B cell (primary cell): Measurements from ENCODE around the gene MED12L. TPM values are rescaled to one million over a fixed set of nuclear protein-coding genes. Genes with fewer than 3 reads are reported as not detected.

Source experiments
- ATAC-seq: fragments of 200-7000 bp; cut with Tn5 transposase; one replicate; pipeline ENCODE4 v1.10.0; 2021; ENCODE audit warnings: low read depth, mild to moderate bottlenecking, moderate number of reproducible peaks, moderate library complexity
- CTCF ChIA-PET: fragments of 350-600 bp; sonication (Branson Sonifier 250); formaldehyde crosslinking; loops from one replicate; lab custom pipeline; 2021; ENCODE audit warnings: antibody characterized with exemption, inconsistent platforms; lab: Charles Lee
- POLR2A ChIA-PET: fragments of 350-600 bp; sonication (Branson Sonifier 250); formaldehyde crosslinking; loops from one replicate; lab custom pipeline; 2021; ENCODE audit warnings: antibody characterized with exemption; lab: Charles Lee
- DNase-seq: peaks from one replicate; pipeline ENCODE4 v3.0.0; 2013
- H2AFZ ChIP-seq: 2 replicates; pipeline ENCODE4 v1.6.1; 2012; ENCODE audit warnings: mild to moderate bottlenecking, low read depth, low read length; ENCODE audit not compliant: insufficient read depth, poor library complexity, severe bottlenecking
- H3K27ac ChIP-seq, 2 donors: 1 replicate in 1 of 2; 2 replicates in 1 of 2; pipeline ENCODE4 v1.5.1; 2012 to 2013; ENCODE audit warnings: low read length in 2 of 2, mild to moderate bottlenecking in 2 of 2, moderate library complexity in 1 of 2
- H3K27me3 ChIP-seq, 4 experiments: fragments of 200-600 bp in 1 of 4; sonication (generic) in 1 of 4; replicated peaks in 1 of 4; 1 replicate in 2 of 4; 2 replicates in 2 of 4; pipeline versions ENCODE4 v1.6.1 to v1.7.0; 2013 to 2016; ENCODE audit warnings: low read length in 3 of 4, mild to moderate bottlenecking in 2 of 4, mixed read lengths in 1 of 4, moderate library complexity in 1 of 4; ENCODE audit not compliant: insufficient read depth in 4 of 4, control insufficient read depth in 3 of 4; ENCODE audit errors: control extremely low read depth in 1 of 4
- H3K36me3 ChIP-seq, 2 experiments: replicated peaks in 1 of 2; 1 replicate in 1 of 2; 2 replicates in 1 of 2; pipeline versions ENCODE4 v1.6.1 to v1.7.1; 2013; ENCODE audit warnings: low read length in 1 of 2; ENCODE audit not compliant: insufficient read depth in 2 of 2, control insufficient read depth in 1 of 2; ENCODE audit errors: control extremely low read depth in 1 of 2, extremely low read depth in 1 of 2
- H3K4me1 ChIP-seq, 2 donors: fragments of 200-600 bp in 1 of 2; sonication (generic) in 1 of 2; 1 replicate in 1 of 2; 2 replicates in 1 of 2; pipeline versions ENCODE4 v1.5.1 to v1.6.1; 2013 to 2017; ENCODE audit warnings: low read length in 2 of 2; ENCODE audit not compliant: control insufficient read depth in 2 of 2, insufficient read depth in 2 of 2
- H3K4me2 ChIP-seq: replicated peaks from 2 replicates; pipeline ENCODE3; 2012; ENCODE audit warnings: mild to moderate bottlenecking, low read depth, low read length; ENCODE audit not compliant: poor library complexity, severe bottlenecking
- H3K4me3 ChIP-seq, 5 experiments: fragments of 200-600 bp in 1 of 5; sonication (generic) in 1 of 5; 1 replicate in 3 of 5; 2 replicates in 2 of 5; pipeline versions ENCODE4 v1.5.1 to v1.7.0; 2011 to 2016; ENCODE audit warnings: low read length in 4 of 5, mild to moderate bottlenecking in 4 of 5, low read depth in 2 of 5, control low read depth in 1 of 5, moderate library complexity in 1 of 5; ENCODE audit not compliant: insufficient read depth in 1 of 5; ENCODE audit errors: control extremely low read depth in 1 of 5, extremely low read depth in 1 of 5
- H3K79me2 ChIP-seq: fragments of 200-600 bp; sonication (generic); one replicate; pipeline ENCODE4 v1.6.0; 2016; ENCODE audit warnings: low read length; ENCODE audit not compliant: control insufficient read depth, insufficient read depth
- H3K9ac ChIP-seq: fragments of 200-600 bp; sonication (generic); 2 replicates; pipeline ENCODE4 v1.6.1; 2017; ENCODE audit warnings: mild to moderate bottlenecking, low read length, moderate library complexity
- H3K9me3 ChIP-seq, 3 donors: one replicate each; pipeline versions ENCODE4 v1.6.1 to v1.7.1; 2013; ENCODE audit warnings: low read length in 2 of 3; ENCODE audit not compliant: control insufficient read depth in 2 of 3, insufficient read depth in 1 of 3; ENCODE audit errors: control extremely low read depth in 1 of 3
- H4K20me1 ChIP-seq: 2 replicates; pipeline ENCODE4 v1.6.0; 2012; ENCODE audit warnings: mild to moderate bottlenecking, low read length; ENCODE audit not compliant: insufficient read depth, control insufficient read depth, poor library complexity, severe bottlenecking
- H3K27ac Mint-ChIP-seq: one replicate; pipeline ENCODE4 v1.8.0; 2021; ENCODE audit warnings: mixed read lengths
- H3K27me3 Mint-ChIP-seq: one replicate; pipeline ENCODE4 v1.8.0; 2021; ENCODE audit warnings: mixed read lengths
- H3K4me1 Mint-ChIP-seq: one replicate; pipeline ENCODE4 v1.8.0; 2021; ENCODE audit warnings: mixed read lengths
- H3K4me3 Mint-ChIP-seq: one replicate; pipeline ENCODE4 v1.8.0; 2021; ENCODE audit warnings: mixed read lengths
- H3K9me3 Mint-ChIP-seq: one replicate; pipeline ENCODE4 v1.8.0; 2022; ENCODE audit warnings: mixed read lengths; ENCODE audit not compliant: insufficient read depth
- EZH2 ChIP-seq: IDR thresholded peaks from 2 replicates; pipeline ENCODE4 v1.6.1; 2012; ENCODE audit warnings: borderline replicate concordance, low read depth, mild to moderate bottlenecking, moderate library complexity, low read length; ENCODE audit not compliant: insufficient read depth, poor library complexity, severe bottlenecking
- WGBS: methylation state at CpG from one replicate; pipeline ENCODE4 v1.1.5; 2013; ENCODE audit warnings: missing lambda C conversion rate; ENCODE audit not compliant: insufficient coverage; 5-methylcytosine and 5-hydroxymethylcytosine counted together
- intact Hi-C: fragments of 100-400 bp; cut with micrococcal nuclease; formaldehyde crosslinking; loops from one replicate; pipeline ENCODE4 v1.10.0; 2022
- polyA plus RNA-seq: library from polyadenylated mRNA; depleted of rRNA; stranded (reverse); fragments of >200 nt; gene quantifications from 2 replicates; pipeline ENCODE4 v1.2.3, GENCODE V29; 2012
- total RNA-seq, 2 donors: library from RNA; stranded (reverse); fragments of 120-200 nt in 1 of 2; gene quantifications; 1 replicate in 1 of 2; 2 replicates in 1 of 2; pipeline versions ENCODE4 v1.2.3 to v1.2.4, GENCODE V29; 2013 to 2022
- TF ChIP-seq, protein P1 (sequence below): fragments of 200-600 bp; IDR thresholded peaks from one replicate; pipeline ENCODE4 v1.8.0; 2022; ENCODE audit warnings: antibody characterized with exemption, mild to moderate bottlenecking

Gene MED12L
- total and polyA plus RNA-seq, 2 donors (not counting 1 experiment from before 2014, with no cell fraction given), result 0.07 to 0.30 TPM

DNA sequence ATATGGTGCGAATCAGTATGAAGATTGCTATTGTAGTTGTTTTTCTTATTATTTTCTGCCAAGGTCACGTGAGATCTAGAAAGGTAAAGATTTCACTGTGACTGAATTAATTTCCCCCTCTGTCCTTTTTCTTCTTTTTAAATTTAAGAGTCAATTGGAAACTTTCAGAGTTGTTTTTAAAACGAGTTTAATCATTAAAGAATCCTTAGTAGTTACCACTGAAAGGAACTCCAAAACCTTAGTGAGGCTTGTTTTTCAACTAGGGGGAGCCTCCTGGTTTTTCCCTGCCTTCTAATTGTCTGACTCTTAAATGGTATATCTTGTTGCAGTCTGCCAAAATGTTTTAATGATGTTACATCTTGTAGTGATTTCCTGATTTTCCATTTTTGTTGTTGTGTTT, 281.5 kb downstream of the MED12L start:
- POLR2A ChIA-PET, result no interaction called here
- ATAC-seq (no peak), DNase-seq (no peak)
- WGBS, result no CpG with 5 or more reads among the region's 3 CpGs
- intact Hi-C loops, result no loop called here
- H3K9me3 ChIP-seq, result no peaks in the 10 kb centered on the region
- Mint-ChIP-seq H3K27me3 (no peaks in the 10 kb centered on the region), H3K27ac (no peak overlapping the region), H3K4me1 (no peaks in the 10 kb centered on the region), H3K4me3 (no peak overlapping the region), H3K9me3 (no peaks in the 10 kb centered on the region)
- TF ChIP-seq EZH2, result no peak
- TF ChIP-seq, protein P1, sequence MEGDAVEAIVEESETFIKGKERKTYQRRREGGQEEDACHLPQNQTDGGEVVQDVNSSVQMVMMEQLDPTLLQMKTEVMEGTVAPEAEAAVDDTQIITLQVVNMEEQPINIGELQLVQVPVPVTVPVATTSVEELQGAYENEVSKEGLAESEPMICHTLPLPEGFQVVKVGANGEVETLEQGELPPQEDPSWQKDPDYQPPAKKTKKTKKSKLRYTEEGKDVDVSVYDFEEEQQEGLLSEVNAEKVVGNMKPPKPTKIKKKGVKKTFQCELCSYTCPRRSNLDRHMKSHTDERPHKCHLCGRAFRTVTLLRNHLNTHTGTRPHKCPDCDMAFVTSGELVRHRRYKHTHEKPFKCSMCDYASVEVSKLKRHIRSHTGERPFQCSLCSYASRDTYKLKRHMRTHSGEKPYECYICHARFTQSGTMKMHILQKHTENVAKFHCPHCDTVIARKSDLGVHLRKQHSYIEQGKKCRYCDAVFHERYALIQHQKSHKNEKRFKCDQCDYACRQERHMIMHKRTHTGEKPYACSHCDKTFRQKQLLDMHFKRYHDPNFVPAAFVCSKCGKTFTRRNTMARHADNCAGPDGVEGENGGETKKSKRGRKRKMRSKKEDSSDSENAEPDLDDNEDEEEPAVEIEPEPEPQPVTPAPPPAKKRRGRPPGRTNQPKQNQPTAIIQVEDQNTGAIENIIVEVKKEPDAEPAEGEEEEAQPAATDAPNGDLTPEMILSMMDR, result no peak
- H3K27ac ChIP-seq, result no peak overlapping the region
- no peaks in the 10 kb centered on the region for H3K79me2 ChIP-seq
- no peak overlapping the region for H2AFZ ChIP-seq
- CTCF ChIA-PET, result no interaction called here
- no peak overlapping the region for H3K4me2 ChIP-seq
- no peaks in the 10 kb centered on the region for H4K20me1 ChIP-seq
- no peak overlapping the region for H3K9ac ChIP-seq
- H3K4me3 ChIP-seq, result no peak overlapping the region
- no peaks in the 10 kb centered on the region for H3K4me1 ChIP-seq
- no peaks in the 10 kb centered on the region for H3K27me3 ChIP-seq
- no peaks in the 10 kb centered on the region for H3K36me3 ChIP-seq

GRCh38 chr3:151367448-151367847, 282.0 kb downstream of the MED12L start:
- no peaks in the 10 kb centered on the region for H3K9me3 Mint-ChIP-seq
- CTCF ChIA-PET, result no interaction called here
- intact Hi-C loops, result no loop called here
- H3K36me3 ChIP-seq, result no peaks in the 10 kb centered on the region
- H3K4me3 Mint-ChIP-seq, result no peak overlapping the region
- POLR2A ChIA-PET, result no interaction called here
- H2AFZ ChIP-seq, result no peak overlapping the region
- H3K4me1 ChIP-seq, result no peaks in the 10 kb centered on the region
- H3K27me3 ChIP-seq, result no peaks in the 10 kb centered on the region
- no peak overlapping the region for H3K9ac ChIP-seq
- no peak overlapping the region for H3K4me3 ChIP-seq
- H3K27ac ChIP-seq, result no peak overlapping the region
- no peaks in the 10 kb centered on the region for H3K9me3 ChIP-seq
- H4K20me1 ChIP-seq, result no peaks in the 10 kb centered on the region
- DNase-seq, result no peak
- H3K27ac Mint-ChIP-seq, result no peak overlapping the region
- no peaks in the 10 kb centered on the region for H3K27me3 Mint-ChIP-seq
- H3K79me2 ChIP-seq, result no peaks in the 10 kb centered on the region
- no peaks in the 10 kb centered on the region for H3K4me1 Mint-ChIP-seq
- WGBS, result no CpG with 5 or more reads among the region's 5 CpGs
- no peak overlapping the region for H3K4me2 ChIP-seq
- no peak for ATAC-seq
- TF ChIP-seq EZH2, result no peak
- TF ChIP-seq, protein P1, result no peak
